ENCODE data around the gene CFAP74.

- no peak for TF ChIP-seq ZHX1 (conservative IDR thresholded peaks at IDR 0.05; ENCODE audit: low read length)
- TF ChIP-seq FOXA3 (CRISPR knock-in tag; conservative IDR thresholded peaks at IDR 0.05 in 1 of 2, IDR thresholded peaks at IDR 0.05 in 1 of 2) = no peak
- TF ChIP-seq SUPT5H (IDR thresholded peaks at IDR 0.05) = no peak
- TF ChIP-seq CTCF (IDR thresholded peaks at IDR 0.05 in 2 of 3, conservative IDR thresholded peaks at IDR 0.05 in 1 of 3; ENCODE audit: insufficient read depth in 2 of 3, low read depth in 1 of 3, low read length in 3 of 3) = no peak
- TF ChIP-seq ATF6 (CRISPR knock-in tag; IDR thresholded peaks at IDR 0.05) = no peak
- TF ChIP-seq RBBP5 (IDR thresholded peaks at IDR 0.05; ENCODE audit: borderline replicate concordance, insufficient read depth, low read length, poor library complexity, severe bottlenecking) = no peak
- no peak for TF ChIP-seq MYC (IDR thresholded peaks at IDR 0.05; ENCODE audit: low read depth, low read length)
- TF ChIP-seq MYC (CRISPR knock-in tag; IDR thresholded peaks at IDR 0.05; ENCODE audit: borderline replicate concordance, low read depth) = no peak
- TF ChIP-seq CBX1 (IDR thresholded peaks at IDR 0.05; ENCODE audit: low read depth) = no peak
- TF ChIP-seq BMI1 (IDR thresholded peaks at IDR 0.05; ENCODE audit: low read length) = no peak
- TF ChIP-seq ZNF740 (CRISPR knock-in tag; IDR thresholded peaks at IDR 0.05) = no peak
- TF ChIP-seq ZNF740 (tag; IDR thresholded peaks at IDR 0.05) = no peak
Measured at GRCh38 chr1:1955621-1956094, 47.9 kb downstream of the CFAP74 start.
